IPS-NIHi7 (cell line): Measurements from ENCODE around the gene MMD2.

Source experiments
- DNase-seq: peaks from one replicate; pipeline ENCODE4 v3.0.0; 2012; ENCODE audit warnings: mixed read lengths; ENCODE audit errors: extremely low spot score

MMD2 gene

GRCh38 chr7:4959306-4959705 is 319 bp upstream of the MMD2 start:
- no peak for DNase-seq

- no peak for DNase-seq
These were observed 1.0 kb downstream of the MMD2 start for GRCh38 chr7:4957847-4958476.

GRCh38 chr7:4951903-4952636 is 6.9 kb downstream of the MMD2 start:
- DNase-seq, result peak; percentile 74

GRCh38 chr7:4951304-4951703 is 7.7 kb downstream of the MMD2 start:
- DNase-seq, result no peak

- DNase-seq, result no peak
These were observed 10.6 kb downstream of the MMD2 start for GRCh38 chr7:4948402-4948801.

GRCh38 chr7:4945949-4946348 is 13.0 kb downstream of the MMD2 start:
- DNase-seq, result no peak

GRCh38 chr7:4944939-4945338 is 14.0 kb downstream of the MMD2 start:
- no peak for DNase-seq

- no peak for DNase-seq
These were observed 15.7 kb downstream of the MMD2 start for GRCh38 chr7:4943297-4943696.

- DNase-seq, result peak; percentile 4
These were observed 18.8 kb downstream of the MMD2 start for GRCh38 chr7:4939971-4940728.

- no peak for DNase-seq
These were observed 21.6 kb downstream of the MMD2 start for GRCh38 chr7:4937411-4937810.

GRCh38 chr7:4934419-4935025 is 24.5 kb downstream of the MMD2 start:
- DNase-seq, result no peak

- DNase-seq, result peak; percentile 46
These were observed 27.0 kb downstream of the MMD2 start for GRCh38 chr7:4931943-4932342.

GRCh38 chr7:4929005-4929404 is 30.0 kb downstream of the MMD2 start:
- DNase-seq, result no peak

GRCh38 chr7:4928445-4928844 is 30.5 kb downstream of the MMD2 start:
- DNase-seq, result no peak

GRCh38 chr7:4919969-4920766 is 38.8 kb downstream of the MMD2 start:
- peak; percentile 7 for DNase-seq

GRCh38 chr7:4916113-4916512 is 42.9 kb downstream of the MMD2 start:
- no peak for DNase-seq

GRCh38 chr7:4911111-4911828 is 47.7 kb downstream of the MMD2 start:
- no peak for DNase-seq

GRCh38 chr7:4906682-4907081 is 52.3 kb downstream of the MMD2 start:
- no peak for DNase-seq

- DNase-seq, result no peak
These were observed 53.8 kb downstream of the MMD2 start for GRCh38 chr7:4905171-4905570.

GRCh38 chr7:4904346-4904745 is 54.6 kb downstream of the MMD2 start:
- no peak for DNase-seq

GRCh38 chr7:4895766-4896165 is 63.2 kb downstream of the MMD2 start:
- DNase-seq, result no peak
